Activated B cell treated with CpG ODN at 0.5 μM for 24 hours (primary cell): ENCODE data around the gene ULBP1. TPM values are rescaled to one million over a fixed set of nuclear protein-coding genes. Genes with fewer than 3 reads are reported as not detected.
"Not testable (repeated sequence)": the region's sequence is repeated elsewhere in the genome, so short reads cannot be mapped to it uniquely, and the experiment has no call there.

Source experiments
- ATAC-seq: fragments of 200-7000 bp; cut with Tn5 transposase; one replicate; pipeline ENCODE4 v1.10.0; 2021; ENCODE audit warnings: low read depth, mild to moderate bottlenecking, moderate library complexity
- CTCF ChIA-PET: fragments of 350-600 bp; sonication (Branson Sonifier 250); formaldehyde crosslinking; loops from one replicate; lab custom pipeline; 2021; ENCODE audit warnings: antibody characterized with exemption; lab: Charles Lee
- POLR2A ChIA-PET: fragments of 350-600 bp; sonication (Branson Sonifier 250); formaldehyde crosslinking; loops from one replicate; lab custom pipeline; 2021; ENCODE audit warnings: antibody characterized with exemption; lab: Charles Lee
- DNase-seq: peaks from one replicate; pipeline ENCODE4 v3.0.0; 2022
- H3K27ac Mint-ChIP-seq: one replicate; pipeline ENCODE4 v1.8.0; 2020; ENCODE audit warnings: mixed read lengths
- H3K27me3 Mint-ChIP-seq: one replicate; pipeline ENCODE4 v1.8.0; 2021; ENCODE audit warnings: mixed read lengths
- H3K36me3 Mint-ChIP-seq: one replicate; pipeline ENCODE4 v1.8.0; 2021; ENCODE audit warnings: low read depth, mixed read lengths
- H3K4me1 Mint-ChIP-seq: one replicate; pipeline ENCODE4 v1.8.0; 2021; ENCODE audit warnings: mixed read lengths
- H3K4me3 Mint-ChIP-seq: one replicate; pipeline ENCODE4 v1.8.0; 2020; ENCODE audit warnings: mild to moderate bottlenecking, mixed read lengths
- H3K9me3 Mint-ChIP-seq: one replicate; pipeline ENCODE4 v1.8.0; 2020; ENCODE audit warnings: mixed read lengths
- CTCF ChIP-seq: fragments of 200-600 bp; IDR thresholded peaks from one replicate; pipeline ENCODE4 v1.8.0; 2022; ENCODE audit warnings: antibody characterized with exemption, mild to moderate bottlenecking
- intact Hi-C: fragments of 100-400 bp; cut with micrococcal nuclease; formaldehyde crosslinking; loops from one replicate; pipeline ENCODE4 v1.15.1; 2024
- total RNA-seq: library from RNA; stranded (reverse); gene quantifications from 2 replicates; pipeline ENCODE4 v1.2.3, GENCODE V29; 2022

Gene ULBP1
- total RNA-seq, 1 donor from 2014 or later = 2.2 TPM

DNA sequence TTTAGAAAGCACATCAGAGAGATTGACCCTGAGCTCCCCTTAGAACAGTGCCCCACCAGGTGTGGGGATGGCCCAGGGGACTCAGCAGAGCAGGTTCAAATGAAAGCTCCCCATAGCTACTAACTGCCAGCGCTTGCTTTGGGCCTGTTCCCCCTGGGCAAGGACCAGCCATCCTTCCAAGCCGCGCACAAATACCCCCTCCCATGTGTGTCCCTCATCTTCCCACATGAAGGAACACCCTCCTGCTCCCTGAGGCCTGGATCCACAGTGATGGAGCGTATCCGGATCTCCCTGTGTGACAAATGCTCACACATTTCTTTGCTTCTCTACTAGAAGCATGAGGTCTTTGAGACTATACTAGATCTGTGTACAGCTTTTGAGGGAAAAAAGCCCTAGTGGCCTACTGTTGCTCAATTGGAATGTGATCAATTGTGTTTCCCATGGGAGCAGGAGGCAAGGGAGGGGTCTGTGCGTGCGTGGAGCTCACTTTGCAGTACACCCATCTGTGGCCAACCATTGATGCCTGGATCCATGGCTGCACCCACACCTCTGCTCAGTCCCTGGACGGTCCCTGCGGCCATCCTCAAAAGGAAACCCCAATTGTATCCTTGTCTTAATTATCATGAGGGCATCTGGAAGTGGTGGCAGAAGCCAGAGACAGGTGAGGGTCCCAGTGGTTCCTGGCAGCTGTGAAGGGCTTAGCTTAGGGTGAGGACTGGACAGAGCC lies 39.4 kb upstream of the ULBP1 start:
- TF ChIP-seq CTCF = no peak
- peaks cover 31% of the 10 kb centered on the region for H3K4me1 Mint-ChIP-seq
- no peaks in the 10 kb centered on the region for H3K9me3 Mint-ChIP-seq
- H3K4me3 Mint-ChIP-seq = no peak overlapping the region
- ChIA-PET POLR2A (no interaction called here), CTCF (interaction anchor here (0.7 to 1.1 kb wide), 2 partner anchors 58 to 90 kb away, joined by 3 read pairs; no protein-coding TSS in a partner anchor)
- intact Hi-C loops = loop anchor here (10.0 kb wide), 1 partner anchor 200 kb away; no protein-coding TSS in a partner anchor
- DNase-seq (no peak), ATAC-seq (no peak)
- H3K27me3 Mint-ChIP-seq = peaks cover 80% of the 10 kb centered on the region
- H3K36me3 Mint-ChIP-seq = no peaks in the 10 kb centered on the region
- H3K27ac Mint-ChIP-seq = no peak overlapping the region

GRCh38 chr6:149924933-149925252 lies 38.9 kb upstream of the ULBP1 start:
- no peak for TF ChIP-seq CTCF
- H3K9me3 Mint-ChIP-seq = no peaks in the 10 kb centered on the region
- DNase-seq (no peak), ATAC-seq (no peak)
- CTCF ChIA-PET = interaction anchor here (0.7 to 1.1 kb wide), 2 partner anchors 10 to 92 kb away, joined by 3 to 5 read pairs; no protein-coding TSS in a partner anchor
- peaks cover 31% of the 10 kb centered on the region for H3K4me1 Mint-ChIP-seq
- intact Hi-C loops = loop anchor here (5.0 to 10.0 kb wide), 2 partner anchors 200 to 378 kb away; partner anchors contain the start of gene PPIL4
- H3K4me3 Mint-ChIP-seq = no peak overlapping the region
- no peak overlapping the region for H3K27ac Mint-ChIP-seq
- POLR2A ChIA-PET = no interaction called here
- H3K36me3 Mint-ChIP-seq = no peaks in the 10 kb centered on the region
- H3K27me3 Mint-ChIP-seq = peaks cover 86% of the 10 kb centered on the region

DNA sequence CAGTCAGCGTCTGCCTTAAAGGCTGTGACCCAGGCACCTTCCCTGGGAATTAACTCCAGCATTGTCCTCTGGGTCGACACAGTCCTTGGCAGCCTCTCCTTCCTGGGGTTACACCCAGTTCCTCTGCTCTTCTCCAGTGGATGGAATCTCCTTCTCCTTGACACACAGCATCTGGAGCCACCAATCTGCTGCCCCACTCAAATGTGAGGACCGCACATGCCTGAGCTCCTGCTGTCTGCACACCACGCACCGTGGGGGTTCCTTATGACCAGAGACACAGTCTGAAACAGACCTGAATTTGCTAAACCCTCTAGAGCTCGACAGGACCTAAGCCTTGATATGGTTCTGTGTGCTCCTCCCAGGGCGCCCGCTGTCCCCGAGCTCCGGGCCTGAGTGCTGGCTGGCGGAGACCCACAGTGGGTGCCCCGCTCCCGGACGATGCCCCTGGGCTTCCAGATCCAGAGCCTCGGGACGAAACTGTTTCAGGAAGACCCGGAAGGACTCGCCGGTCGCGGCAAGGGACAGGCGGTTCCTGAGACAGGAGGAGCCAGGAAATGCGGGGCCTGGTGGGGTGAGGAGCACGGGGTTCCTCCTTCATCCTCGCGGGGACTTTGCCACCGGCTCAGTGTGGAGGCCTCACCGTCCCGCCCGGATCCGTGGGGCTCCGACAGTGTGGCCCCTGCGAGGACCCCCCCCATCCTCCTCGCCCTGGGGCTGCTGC lies 38.3 kb upstream of the ULBP1 start:
- no peak for TF ChIP-seq CTCF
- DNase-seq (no peak), ATAC-seq (no peak)
- Mint-ChIP-seq H3K27ac (no peak overlapping the region), H3K4me3 (no peak overlapping the region), H3K4me1 (peaks cover 31% of the 10 kb centered on the region), H3K9me3 (no peaks in the 10 kb centered on the region), H3K27me3 (peaks cover 87% of the 10 kb centered on the region), H3K36me3 (no peaks in the 10 kb centered on the region)
- ChIA-PET POLR2A (no interaction called here), CTCF (interaction anchor here (0.7 to 1.1 kb wide), 2 partner anchors 9 to 91 kb away, joined by 3 to 5 read pairs; no protein-coding TSS in a partner anchor)
- intact Hi-C loops = loop anchor here (5.0 to 10.0 kb wide), 2 partner anchors 201 to 378 kb away; partner anchors contain the start of gene PPIL4

DNA sequence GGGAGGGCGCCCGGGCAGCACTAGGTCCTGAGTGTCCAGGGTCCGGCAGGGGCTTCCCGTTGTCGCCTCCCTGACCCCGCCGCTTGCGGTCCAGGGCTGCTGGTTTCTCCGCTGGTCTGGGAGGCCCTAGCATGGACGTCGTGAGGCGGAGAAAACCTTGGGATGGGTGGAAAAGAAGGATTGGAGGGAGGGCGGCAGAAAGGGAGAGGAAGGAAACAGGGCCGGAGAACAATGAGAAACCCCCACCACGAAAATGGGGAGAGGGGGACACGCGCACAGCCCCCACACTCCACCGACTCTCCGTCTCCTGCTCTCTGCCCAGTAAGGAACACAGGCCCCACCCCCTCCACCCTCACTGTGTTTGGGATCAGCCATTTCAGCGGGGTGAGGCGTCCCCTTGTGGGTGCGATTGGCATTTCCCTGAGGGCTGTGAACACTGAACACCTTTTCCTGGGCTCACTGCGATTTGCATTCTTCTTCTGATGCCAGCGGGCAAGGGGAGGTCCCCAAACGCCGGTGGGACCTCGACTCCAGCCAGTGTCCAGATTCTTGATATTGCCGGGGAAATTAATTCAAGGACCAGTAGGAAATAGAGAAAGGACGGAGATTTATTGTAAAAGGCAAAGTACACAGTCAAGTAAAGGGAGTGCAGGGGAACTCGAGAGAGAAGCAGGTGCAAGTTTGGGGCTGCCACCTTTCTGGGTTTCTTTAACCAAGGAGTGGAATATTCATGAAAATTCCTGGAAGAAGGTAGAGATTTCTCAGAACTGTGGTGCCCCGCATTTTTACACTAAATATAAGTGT lies 37.6 kb upstream of the ULBP1 start:
- ATAC-seq (peak; percentile 58), DNase-seq (no peak)
- ChIA-PET CTCF (interaction anchor here (1.1 kb wide), 1 partner anchor 91 kb away, joined by 5 read pairs; no protein-coding TSS in a partner anchor), POLR2A (no interaction called here)
- peaks cover 31% of the 10 kb centered on the region for H3K4me1 Mint-ChIP-seq
- intact Hi-C loops = loop anchor here (1.0 to 10.0 kb wide), 3 partner anchors 92 to 379 kb away; partner anchors contain the start of gene PPIL4
- no peak for TF ChIP-seq CTCF
- peaks cover 87% of the 10 kb centered on the region for H3K27me3 Mint-ChIP-seq
- no peaks in the 10 kb centered on the region for H3K9me3 Mint-ChIP-seq
- H3K4me3 Mint-ChIP-seq = no peak overlapping the region
- H3K27ac Mint-ChIP-seq = no peak overlapping the region
- H3K36me3 Mint-ChIP-seq = no peaks in the 10 kb centered on the region

- Mint-ChIP-seq H3K27me3 (peaks cover 87% of the 10 kb centered on the region), H3K4me1 (peaks cover 28% of the 10 kb centered on the region)
- DNase-seq, ATAC-seq, POLR2A ChIA-PET, H3K4me3 Mint-ChIP-seq, CTCF ChIA-PET, H3K36me3 Mint-ChIP-seq, H3K27ac Mint-ChIP-seq, H3K9me3 Mint-ChIP-seq: not testable (repeated sequence)
- intact Hi-C loops = loop anchor here (5.0 to 10.0 kb wide), 2 partner anchors 202 to 380 kb away; partner anchors contain the start of gene PPIL4
Measured at GRCh38 chr6:149927025-149927424, 36.7 kb upstream of the ULBP1 start.
